Measurements from ENCODE around the gene ZSWIM8. TPM values are rescaled to one million over a fixed set of nuclear protein-coding genes. Genes with fewer than 3 reads are reported as not detected.

ZSWIM8 gene
- total and polyA plus RNA-seq, 2 donors (not counting 1 experiment from before 2014, with no cell fraction given), result 110 to 147 TPM

DNA sequence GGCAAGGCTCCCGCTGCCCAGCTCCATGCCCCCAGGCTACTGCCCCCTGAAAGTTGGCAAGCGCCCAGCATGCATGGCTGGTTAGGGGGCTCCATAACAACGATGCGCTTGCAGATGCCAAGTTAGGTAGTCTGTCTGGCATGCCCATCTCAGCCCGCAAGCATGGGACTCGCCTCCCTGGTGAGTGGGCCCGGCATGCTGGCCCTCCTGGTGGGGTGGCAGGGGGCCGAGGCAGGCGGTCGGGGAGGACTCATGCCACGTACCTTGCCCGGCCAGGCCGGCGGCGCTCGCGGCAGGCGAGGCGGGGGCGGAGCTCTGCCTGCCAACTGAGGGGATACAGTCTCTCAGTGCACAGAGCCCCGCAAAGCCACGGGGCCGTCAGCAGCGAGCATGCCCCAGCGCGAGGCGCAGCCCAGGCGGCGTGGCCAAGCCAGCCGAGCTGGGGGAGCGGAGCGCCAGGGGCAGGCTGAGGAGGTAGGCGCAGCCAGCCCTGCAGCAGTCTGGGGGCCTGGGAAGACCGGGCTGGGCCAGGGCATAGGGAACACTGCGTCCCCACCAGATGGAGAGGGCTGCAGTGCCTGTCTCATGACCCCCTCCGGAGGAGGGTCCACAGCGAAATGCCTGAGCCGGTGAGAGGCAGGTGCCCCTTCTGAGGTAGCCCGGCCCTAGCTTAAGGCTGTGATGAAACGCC lies 54.0 kb downstream of the ZSWIM8 start:
- Histone ChIP-seq H3K4me2 (replicated peaks; ENCODE audit: low read depth, low read length, poor library complexity, severe bottlenecking) (no peak overlapping the region), H4K20me1 (ENCODE audit: control insufficient read depth, insufficient read depth, low read length, poor library complexity, severe bottlenecking) (no peaks in the 10 kb centered on the region), H3K27me3 (replicated peaks in 1 of 4; ENCODE audit: control extremely low read depth in 1 of 4, control insufficient read depth in 3 of 4, insufficient read depth in 4 of 4, low read length in 3 of 4) (no peaks in the 10 kb centered on the region), H3K79me2 (ENCODE audit: control insufficient read depth, insufficient read depth, low read length) (no peaks in the 10 kb centered on the region), H3K9ac (ENCODE audit: low read length) (no peak overlapping the region), H3K27ac (ENCODE audit: low read length in 2 of 2) (no peak overlapping the region), H2AFZ (ENCODE audit: insufficient read depth, low read depth, low read length, poor library complexity, severe bottlenecking) (no peak overlapping the region), H3K4me1 (ENCODE audit: control insufficient read depth in 2 of 2, insufficient read depth in 2 of 2, low read length in 2 of 2) (no peaks in the 10 kb centered on the region), H3K9me3 (ENCODE audit: control extremely low read depth in 1 of 3, control insufficient read depth in 2 of 3, insufficient read depth in 1 of 3, low read length in 2 of 3) (no peaks in the 10 kb centered on the region), H3K36me3 (replicated peaks in 1 of 2; ENCODE audit: control extremely low read depth in 1 of 2, control insufficient read depth in 1 of 2, extremely low read depth in 1 of 2, insufficient read depth in 2 of 2, low read length in 1 of 2) (peaks cover 20 to 56% of the 10 kb centered on the region in 2 experiments), H3K4me3 (ENCODE audit: control extremely low read depth in 1 of 5, extremely low read depth in 1 of 5, insufficient read depth in 1 of 5, low read depth in 2 of 5, low read length in 4 of 5) (no peak overlapping the region)
- Mint-ChIP-seq H3K4me1 (no peaks in the 10 kb centered on the region), H3K27me3 (no peaks in the 10 kb centered on the region), H3K9me3 (ENCODE audit: insufficient read depth) (no peaks in the 10 kb centered on the region), H3K4me3 (no peak overlapping the region), H3K27ac (no peak overlapping the region)
- ChIA-PET CTCF (interaction anchor here (1.3 to 1.4 kb wide), 2 partner anchors 100 to 101 kb away, joined by 3 read pairs; no protein-coding TSS in a partner anchor), POLR2A (no interaction called here)
- 99% methylated on average over 40 of the region's 40 CpGs for WGBS (ENCODE audit: insufficient coverage)
- no peak for TF ChIP-seq EZH2 (IDR thresholded peaks at IDR 0.05; ENCODE audit: borderline replicate concordance, insufficient read depth, low read depth, low read length, poor library complexity, severe bottlenecking)
- TF ChIP-seq, protein P1, sequence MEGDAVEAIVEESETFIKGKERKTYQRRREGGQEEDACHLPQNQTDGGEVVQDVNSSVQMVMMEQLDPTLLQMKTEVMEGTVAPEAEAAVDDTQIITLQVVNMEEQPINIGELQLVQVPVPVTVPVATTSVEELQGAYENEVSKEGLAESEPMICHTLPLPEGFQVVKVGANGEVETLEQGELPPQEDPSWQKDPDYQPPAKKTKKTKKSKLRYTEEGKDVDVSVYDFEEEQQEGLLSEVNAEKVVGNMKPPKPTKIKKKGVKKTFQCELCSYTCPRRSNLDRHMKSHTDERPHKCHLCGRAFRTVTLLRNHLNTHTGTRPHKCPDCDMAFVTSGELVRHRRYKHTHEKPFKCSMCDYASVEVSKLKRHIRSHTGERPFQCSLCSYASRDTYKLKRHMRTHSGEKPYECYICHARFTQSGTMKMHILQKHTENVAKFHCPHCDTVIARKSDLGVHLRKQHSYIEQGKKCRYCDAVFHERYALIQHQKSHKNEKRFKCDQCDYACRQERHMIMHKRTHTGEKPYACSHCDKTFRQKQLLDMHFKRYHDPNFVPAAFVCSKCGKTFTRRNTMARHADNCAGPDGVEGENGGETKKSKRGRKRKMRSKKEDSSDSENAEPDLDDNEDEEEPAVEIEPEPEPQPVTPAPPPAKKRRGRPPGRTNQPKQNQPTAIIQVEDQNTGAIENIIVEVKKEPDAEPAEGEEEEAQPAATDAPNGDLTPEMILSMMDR (IDR thresholded peaks at IDR 0.05), result no peak
- no peak for DNase-seq
- intact Hi-C loops (cut with micrococcal nuclease), result no loop called here
- ATAC-seq (ENCODE audit: low read depth), result no peak

DNA sequence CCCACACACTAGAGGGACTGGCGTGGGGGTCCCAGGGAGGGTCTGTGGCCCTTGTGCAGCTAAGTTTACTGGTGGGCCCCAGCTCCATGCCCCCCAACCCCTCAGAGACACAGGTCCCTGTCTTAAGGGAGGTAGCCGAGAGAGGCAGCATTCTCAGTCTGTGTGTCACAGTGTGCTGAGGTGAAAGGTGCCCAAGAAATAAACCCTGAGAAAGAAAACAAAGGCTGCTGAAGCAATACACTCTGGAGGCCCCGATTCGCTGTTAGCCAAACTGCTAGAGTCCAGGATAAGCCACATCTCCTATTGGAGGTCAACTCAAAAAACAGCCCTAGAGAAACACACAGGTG lies 54.6 kb downstream of the ZSWIM8 start:
- H3K9me3 Mint-ChIP-seq (ENCODE audit: insufficient read depth), result no peaks in the 10 kb centered on the region
- Histone ChIP-seq H3K9ac (ENCODE audit: low read length) (no peak overlapping the region), H3K27me3 (replicated peaks in 1 of 4; ENCODE audit: control extremely low read depth in 1 of 4, control insufficient read depth in 3 of 4, insufficient read depth in 4 of 4, low read length in 3 of 4) (no peaks in the 10 kb centered on the region), H3K4me1 (ENCODE audit: control insufficient read depth in 2 of 2, insufficient read depth in 2 of 2, low read length in 2 of 2) (no peaks in the 10 kb centered on the region), H2AFZ (ENCODE audit: insufficient read depth, low read depth, low read length, poor library complexity, severe bottlenecking) (no peak overlapping the region), H3K79me2 (ENCODE audit: control insufficient read depth, insufficient read depth, low read length) (no peaks in the 10 kb centered on the region), H3K9me3 (ENCODE audit: control extremely low read depth in 1 of 3, control insufficient read depth in 2 of 3, insufficient read depth in 1 of 3, low read length in 2 of 3) (no peaks in the 10 kb centered on the region), H3K4me3 (ENCODE audit: control extremely low read depth in 1 of 5, extremely low read depth in 1 of 5, insufficient read depth in 1 of 5, low read depth in 2 of 5, low read length in 4 of 5) (no peak overlapping the region), H4K20me1 (ENCODE audit: control insufficient read depth, insufficient read depth, low read length, poor library complexity, severe bottlenecking) (no peaks in the 10 kb centered on the region), H3K4me2 (replicated peaks; ENCODE audit: low read depth, low read length, poor library complexity, severe bottlenecking) (no peak overlapping the region), H3K36me3 (replicated peaks in 1 of 2; ENCODE audit: control extremely low read depth in 1 of 2, control insufficient read depth in 1 of 2, extremely low read depth in 1 of 2, insufficient read depth in 2 of 2, low read length in 1 of 2) (peaks cover 20 to 56% of the 10 kb centered on the region in 2 experiments), H3K27ac (ENCODE audit: low read length in 2 of 2) (no peak overlapping the region)
- ChIA-PET POLR2A (no interaction called here), CTCF (interaction anchor here (0.6 to 1.4 kb wide), 2 partner anchors 67 to 100 kb away, joined by 3 read pairs; no protein-coding TSS in a partner anchor)
- H3K27ac Mint-ChIP-seq, result no peak overlapping the region
- DNase-seq (no peak), ATAC-seq (ENCODE audit: low read depth) (no peak)
- no peaks in the 10 kb centered on the region for H3K27me3 Mint-ChIP-seq
- TF ChIP-seq EZH2 (IDR thresholded peaks at IDR 0.05; ENCODE audit: borderline replicate concordance, insufficient read depth, low read depth, low read length, poor library complexity, severe bottlenecking), result no peak
- TF ChIP-seq, protein P1 (IDR thresholded peaks at IDR 0.05), result no peak
- H3K4me3 Mint-ChIP-seq, result no peak overlapping the region
- H3K4me1 Mint-ChIP-seq, result no peaks in the 10 kb centered on the region
- 100% methylated on average over 2 of the region's 4 CpGs for WGBS (ENCODE audit: insufficient coverage)
- intact Hi-C loops (cut with micrococcal nuclease), result no loop called here

Data from B cell (primary cell).